GM23338 (cell line): Measurements from ENCODE around the gene PACSIN1. TPM values are rescaled to one million over a fixed set of nuclear protein-coding genes. Genes with fewer than 3 reads are reported as not detected.

Experiments used
- ATAC-seq: fragments of 200-7000 bp; cut with Tn5 transposase; 3 replicates; pipeline ENCODE4 v1.9.1; 2020
- DNase-seq: peaks from one replicate; pipeline ENCODE4 v3.0.0-alpha.2; 2015; ENCODE audit warnings: low spot score
- H2AFZ ChIP-seq: fragments of 200-600 bp; sonication (generic); 2 replicates; pipeline ENCODE4 v1.8.0; 2016; ENCODE audit warnings: antibody characterized with exemption, mild to moderate bottlenecking, moderate library complexity
- H3F3A ChIP-seq: fragments of 200-600 bp; sonication (generic); replicated peaks from 2 replicates; pipeline ENCODE4 v1.8.0; 2017; ENCODE audit warnings: antibody characterized with exemption, mixed run types, low read depth
- H3K27ac ChIP-seq: fragments of 200-600 bp; sonication (generic); 2 replicates; pipeline ENCODE4 v1.6.1; 2016; ENCODE audit warnings: low read depth
- H3K27me3 ChIP-seq: fragments of 200-600 bp; sonication (generic); 2 replicates; pipeline ENCODE4 v1.8.0; 2016; ENCODE audit warnings: mild to moderate bottlenecking, mixed run types, moderate library complexity; ENCODE audit not compliant: insufficient read depth
- H3K36me3 ChIP-seq: fragments of 200-600 bp; sonication (generic); 2 replicates; pipeline ENCODE4 v1.8.0; 2016; ENCODE audit warnings: mild to moderate bottlenecking; ENCODE audit not compliant: insufficient read depth
- H3K4me1 ChIP-seq: fragments of 200-600 bp; sonication (generic); 2 replicates; pipeline ENCODE4 v1.8.0; 2016; ENCODE audit warnings: mild to moderate bottlenecking, moderate library complexity; ENCODE audit not compliant: insufficient read depth
- H3K4me2 ChIP-seq: fragments of 200-600 bp; sonication (generic); 2 replicates; pipeline ENCODE4 v1.7.1; 2017; ENCODE audit warnings: mixed run types
- H3K4me3 ChIP-seq: fragments of 200-600 bp; sonication (generic); 2 replicates; pipeline ENCODE4 v1.6.1; 2016; ENCODE audit warnings: mixed run types
- H3K79me2 ChIP-seq: fragments of 200-600 bp; sonication (generic); replicated peaks from 2 replicates; pipeline ENCODE4 v1.8.0; 2017; ENCODE audit warnings: mild to moderate bottlenecking; ENCODE audit not compliant: insufficient read depth
- H3K9me2 ChIP-seq: fragments of 200-600 bp; sonication (generic); 2 replicates; pipeline ENCODE4 v1.8.0; 2017; ENCODE audit not compliant: insufficient read depth
- H4K20me1 ChIP-seq: fragments of 200-600 bp; sonication (generic); replicated peaks from 2 replicates; pipeline ENCODE4 v1.8.0; 2017; ENCODE audit warnings: mild to moderate bottlenecking; ENCODE audit not compliant: insufficient read depth
- H3K27ac Mint-ChIP-seq: 2 replicates; pipeline ENCODE4 v1.8.0; 2020; ENCODE audit warnings: inconsistent platforms, mild to moderate bottlenecking, moderate library complexity, mixed read lengths
- H3K27me3 Mint-ChIP-seq: 3 replicates; pipeline ENCODE4 v1.8.0; 2022; ENCODE audit warnings: low read depth, mild to moderate bottlenecking, moderate library complexity, mixed read lengths, inconsistent platforms; ENCODE audit not compliant: insufficient read depth, poor library complexity
- H3K36me3 Mint-ChIP-seq: 3 replicates; pipeline ENCODE4 v1.8.0; 2021; ENCODE audit warnings: low read depth, mild to moderate bottlenecking, inconsistent platforms, moderate library complexity, mixed read lengths
- H3K4me1 Mint-ChIP-seq: 3 replicates; pipeline ENCODE4 v1.8.0; 2020; ENCODE audit warnings: mild to moderate bottlenecking, inconsistent platforms, mixed read lengths
- H3K4me3 Mint-ChIP-seq: 3 replicates; pipeline ENCODE4 v1.8.0; 2021; ENCODE audit warnings: moderate library complexity, mild to moderate bottlenecking, inconsistent platforms, mixed read lengths
- H3K9me3 Mint-ChIP-seq: 3 replicates; pipeline ENCODE4 v1.8.0; 2020; ENCODE audit warnings: moderate library complexity, mild to moderate bottlenecking, inconsistent platforms, mixed read lengths
- CREB1 ChIP-seq: fragments of 250-450 bp; sonication (Bioruptor Pico); IDR thresholded peaks from 2 replicates; pipeline ENCODE4 v1.5.0; 2020; ENCODE audit warnings: low read depth, mild to moderate bottlenecking, moderate library complexity
- EZH2 ChIP-seq: fragments of 200-600 bp; sonication (generic); IDR thresholded peaks from one replicate; pipeline ENCODE4 v1.8.0; 2017; ENCODE audit warnings: antibody characterized with exemption, mild to moderate bottlenecking, low read depth; ENCODE audit not compliant: unreplicated experiment
- JUNB ChIP-seq: IDR thresholded peaks from one replicate; pipeline ENCODE4 v1.6.1; 2016; ENCODE audit warnings: antibody characterized with exemption; ENCODE audit not compliant: unreplicated experiment
- NANOG ChIP-seq: IDR thresholded peaks from 2 replicates; pipeline ENCODE4 v1.6.1; 2016; ENCODE audit warnings: antibody characterized with exemption, borderline replicate concordance
- POLR2AphosphoS5 ChIP-seq: IDR thresholded peaks from 2 replicates; pipeline ENCODE4 v1.6.1; 2016; ENCODE audit warnings: antibody characterized with exemption, low read depth
- STAT1 ChIP-seq: IDR thresholded peaks from one replicate; pipeline ENCODE4 v1.6.1; 2016; ENCODE audit warnings: antibody characterized with exemption; ENCODE audit not compliant: unreplicated experiment
- ZNF114 ChIP-seq: fragments of 250-450 bp; sonication (Bioruptor Pico); IDR thresholded peaks from 2 replicates; pipeline ENCODE4 v1.5.0; 2020; ENCODE audit warnings: mild to moderate bottlenecking, moderate library complexity
- ZNF331 ChIP-seq: fragments of 250-450 bp; sonication (Bioruptor Pico); IDR thresholded peaks from 2 replicates; pipeline ENCODE4 v1.5.0; 2020; ENCODE audit warnings: low read depth, mild to moderate bottlenecking, moderate library complexity
- polyA plus RNA-seq: library from polyadenylated mRNA; unstranded; fragments of >200 nt; fragmentation: Nextera tagmentation; extraction: Ambion mirVana; gene quantifications from 2 replicates; pipeline ENCODE4 v1.2.1, GENCODE V29; 2016
- total RNA-seq: library from RNA; depleted of rRNA; stranded (reverse); fragments of >200 nt; shearing (Covaris generic); gene quantifications from 2 replicates; pipeline ENCODE4 v1.2.3, GENCODE V29; 2014
- TF ChIP-seq, protein P1 (sequence below): IDR thresholded peaks from 2 replicates; pipeline ENCODE4 v1.6.1; 2016; ENCODE audit warnings: antibody characterized with exemption
- TF ChIP-seq, protein P2 (sequence below): IDR thresholded peaks from one replicate; pipeline ENCODE4 v1.6.1; 2018; ENCODE audit warnings: antibody characterized with exemption; ENCODE audit not compliant: unreplicated experiment
- TF ChIP-seq, protein P3 (sequence below), 2 experiments: fragments of 200-600 bp in 1 of 2; sonication (generic) in 1 of 2; conservative IDR thresholded peaks; 2 replicates each; pipeline versions ENCODE4 v1.5.1 to v1.6.1; 2016 to 2017; ENCODE audit warnings: antibody characterized with exemption in 2 of 2, low read depth in 2 of 2, mild to moderate bottlenecking in 2 of 2, moderate library complexity in 1 of 2

Gene PACSIN1
- total and polyA plus RNA-seq, 2 experiments from 2014 or later: 5.2 to 8.7 TPM

DNA sequence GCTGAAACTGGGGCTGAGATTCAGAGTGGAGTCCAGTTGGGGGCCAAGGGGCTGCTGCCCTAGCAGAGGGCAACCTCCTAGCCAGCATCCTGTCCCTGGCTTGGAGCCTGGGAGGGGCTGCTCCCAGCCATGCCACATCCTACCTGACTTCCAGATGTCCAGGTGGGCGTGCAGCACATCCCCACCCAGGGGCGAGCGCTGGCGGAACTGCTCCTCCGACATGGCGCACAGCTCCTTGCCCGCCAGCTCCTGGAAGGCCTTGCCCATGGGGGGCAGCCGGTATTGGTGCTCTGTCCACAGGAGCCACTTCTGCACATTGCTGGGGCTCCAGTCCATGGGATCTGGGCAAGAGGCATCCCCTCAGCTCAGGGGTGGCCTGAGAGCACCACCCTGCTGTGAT is 75.0 kb downstream of the PACSIN1 start:
- TF ChIP-seq, protein P1, sequence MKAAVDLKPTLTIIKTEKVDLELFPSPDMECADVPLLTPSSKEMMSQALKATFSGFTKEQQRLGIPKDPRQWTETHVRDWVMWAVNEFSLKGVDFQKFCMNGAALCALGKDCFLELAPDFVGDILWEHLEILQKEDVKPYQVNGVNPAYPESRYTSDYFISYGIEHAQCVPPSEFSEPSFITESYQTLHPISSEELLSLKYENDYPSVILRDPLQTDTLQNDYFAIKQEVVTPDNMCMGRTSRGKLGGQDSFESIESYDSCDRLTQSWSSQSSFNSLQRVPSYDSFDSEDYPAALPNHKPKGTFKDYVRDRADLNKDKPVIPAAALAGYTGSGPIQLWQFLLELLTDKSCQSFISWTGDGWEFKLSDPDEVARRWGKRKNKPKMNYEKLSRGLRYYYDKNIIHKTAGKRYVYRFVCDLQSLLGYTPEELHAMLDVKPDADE: no peak
- TF ChIP-seq POLR2AphosphoS5 (no peak), STAT1 (no peak), CREB1 (CRISPR knock-in tag) (no peak), NANOG (no peak), JUNB (no peak)
- ATAC-seq (no peak), DNase-seq (no peak)
- Mint-ChIP-seq H3K27me3 (peaks cover 12% of the 10 kb centered on the region), H3K4me1 (peaks cover 3% of the 10 kb centered on the region; the same call in 2 of the 3 replicates), H3K36me3 (no peaks in the 10 kb centered on the region; the same call in 2 of the 3 replicates), H3K4me3 (no peak overlapping the region), H3K27ac (no peak overlapping the region), H3K9me3 (no peaks in the 10 kb centered on the region)
- Histone ChIP-seq H2AFZ (no peak overlapping the region), H4K20me1 (no peaks in the 10 kb centered on the region), H3K27me3 (no peaks in the 10 kb centered on the region), H3K4me2 (no peak overlapping the region), H3K9me2 (no peaks in the 10 kb centered on the region), H3K36me3 (no peaks in the 10 kb centered on the region), H3F3A (no peaks in the 10 kb centered on the region), H3K4me1 (no peaks in the 10 kb centered on the region), H3K4me3 (no peak overlapping the region), H3K79me2 (no peaks in the 10 kb centered on the region), H3K27ac (no peak overlapping the region)

GRCh38 chr6:34543421-34543820 is 77.5 kb downstream of the PACSIN1 start:
- Mint-ChIP-seq H3K4me3 (no peak overlapping the region), H3K27me3 (peaks cover 8% of the 10 kb centered on the region), H3K27ac (no peak overlapping the region), H3K4me1 (peaks cover 3% of the 10 kb centered on the region; the same call in 1 of the 3 replicates), H3K36me3 (no peaks in the 10 kb centered on the region; the same call in 2 of the 3 replicates), H3K9me3 (peaks cover 2% of the 10 kb centered on the region; the same call in 1 of the 3 replicates)
- no peaks in the 10 kb centered on the region for H3F3A ChIP-seq
- no peaks in the 10 kb centered on the region for H3K36me3 ChIP-seq
- DNase-seq (no peak), ATAC-seq (no peak)
- H3K4me2 ChIP-seq: no peak overlapping the region
- no peaks in the 10 kb centered on the region for H4K20me1 ChIP-seq
- H3K79me2 ChIP-seq: no peaks in the 10 kb centered on the region
- no peak overlapping the region for H2AFZ ChIP-seq
- H3K9me2 ChIP-seq: no peaks in the 10 kb centered on the region
- no peaks in the 10 kb centered on the region for H3K27me3 ChIP-seq
- H3K4me3 ChIP-seq: no peak overlapping the region
- H3K27ac ChIP-seq: no peak overlapping the region
- no peaks in the 10 kb centered on the region for H3K4me1 ChIP-seq
- TF ChIP-seq POLR2AphosphoS5 (no peak), EZH2 (no peak), ZNF331 (CRISPR knock-in tag) (no peak), STAT1 (no peak), NANOG (no peak), JUNB (no peak), ZNF114 (CRISPR knock-in tag) (no peak), CREB1 (CRISPR knock-in tag) (no peak)
- TF ChIP-seq, protein P2, sequence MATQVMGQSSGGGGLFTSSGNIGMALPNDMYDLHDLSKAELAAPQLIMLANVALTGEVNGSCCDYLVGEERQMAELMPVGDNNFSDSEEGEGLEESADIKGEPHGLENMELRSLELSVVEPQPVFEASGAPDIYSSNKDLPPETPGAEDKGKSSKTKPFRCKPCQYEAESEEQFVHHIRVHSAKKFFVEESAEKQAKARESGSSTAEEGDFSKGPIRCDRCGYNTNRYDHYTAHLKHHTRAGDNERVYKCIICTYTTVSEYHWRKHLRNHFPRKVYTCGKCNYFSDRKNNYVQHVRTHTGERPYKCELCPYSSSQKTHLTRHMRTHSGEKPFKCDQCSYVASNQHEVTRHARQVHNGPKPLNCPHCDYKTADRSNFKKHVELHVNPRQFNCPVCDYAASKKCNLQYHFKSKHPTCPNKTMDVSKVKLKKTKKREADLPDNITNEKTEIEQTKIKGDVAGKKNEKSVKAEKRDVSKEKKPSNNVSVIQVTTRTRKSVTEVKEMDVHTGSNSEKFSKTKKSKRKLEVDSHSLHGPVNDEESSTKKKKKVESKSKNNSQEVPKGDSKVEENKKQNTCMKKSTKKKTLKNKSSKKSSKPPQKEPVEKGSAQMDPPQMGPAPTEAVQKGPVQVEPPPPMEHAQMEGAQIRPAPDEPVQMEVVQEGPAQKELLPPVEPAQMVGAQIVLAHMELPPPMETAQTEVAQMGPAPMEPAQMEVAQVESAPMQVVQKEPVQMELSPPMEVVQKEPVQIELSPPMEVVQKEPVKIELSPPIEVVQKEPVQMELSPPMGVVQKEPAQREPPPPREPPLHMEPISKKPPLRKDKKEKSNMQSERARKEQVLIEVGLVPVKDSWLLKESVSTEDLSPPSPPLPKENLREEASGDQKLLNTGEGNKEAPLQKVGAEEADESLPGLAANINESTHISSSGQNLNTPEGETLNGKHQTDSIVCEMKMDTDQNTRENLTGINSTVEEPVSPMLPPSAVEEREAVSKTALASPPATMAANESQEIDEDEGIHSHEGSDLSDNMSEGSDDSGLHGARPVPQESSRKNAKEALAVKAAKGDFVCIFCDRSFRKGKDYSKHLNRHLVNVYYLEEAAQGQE: no peak
- TF ChIP-seq, protein P1: no peak
- TF ChIP-seq, protein P3, sequence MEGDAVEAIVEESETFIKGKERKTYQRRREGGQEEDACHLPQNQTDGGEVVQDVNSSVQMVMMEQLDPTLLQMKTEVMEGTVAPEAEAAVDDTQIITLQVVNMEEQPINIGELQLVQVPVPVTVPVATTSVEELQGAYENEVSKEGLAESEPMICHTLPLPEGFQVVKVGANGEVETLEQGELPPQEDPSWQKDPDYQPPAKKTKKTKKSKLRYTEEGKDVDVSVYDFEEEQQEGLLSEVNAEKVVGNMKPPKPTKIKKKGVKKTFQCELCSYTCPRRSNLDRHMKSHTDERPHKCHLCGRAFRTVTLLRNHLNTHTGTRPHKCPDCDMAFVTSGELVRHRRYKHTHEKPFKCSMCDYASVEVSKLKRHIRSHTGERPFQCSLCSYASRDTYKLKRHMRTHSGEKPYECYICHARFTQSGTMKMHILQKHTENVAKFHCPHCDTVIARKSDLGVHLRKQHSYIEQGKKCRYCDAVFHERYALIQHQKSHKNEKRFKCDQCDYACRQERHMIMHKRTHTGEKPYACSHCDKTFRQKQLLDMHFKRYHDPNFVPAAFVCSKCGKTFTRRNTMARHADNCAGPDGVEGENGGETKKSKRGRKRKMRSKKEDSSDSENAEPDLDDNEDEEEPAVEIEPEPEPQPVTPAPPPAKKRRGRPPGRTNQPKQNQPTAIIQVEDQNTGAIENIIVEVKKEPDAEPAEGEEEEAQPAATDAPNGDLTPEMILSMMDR (conservative IDR thresholded peaks at IDR 0.05; ENCODE audit: low read depth in 2 of 2): no peak
